Stimulated activated CD4-positive, alpha-beta T cell treated with anti-CD3 and anti-CD28 coated beads, TNF-alpha, amount 100 ng/mL, for 24 hours (primary cell): ENCODE measurements around the gene IRS1.

Experiments used
- DNase-seq, 3 experiments: peaks; one replicate each; pipeline ENCODE4 v3.0.0-alpha.2; 2020; ENCODE audit warnings: low read depth in 3 of 3

Gene IRS1

DNA sequence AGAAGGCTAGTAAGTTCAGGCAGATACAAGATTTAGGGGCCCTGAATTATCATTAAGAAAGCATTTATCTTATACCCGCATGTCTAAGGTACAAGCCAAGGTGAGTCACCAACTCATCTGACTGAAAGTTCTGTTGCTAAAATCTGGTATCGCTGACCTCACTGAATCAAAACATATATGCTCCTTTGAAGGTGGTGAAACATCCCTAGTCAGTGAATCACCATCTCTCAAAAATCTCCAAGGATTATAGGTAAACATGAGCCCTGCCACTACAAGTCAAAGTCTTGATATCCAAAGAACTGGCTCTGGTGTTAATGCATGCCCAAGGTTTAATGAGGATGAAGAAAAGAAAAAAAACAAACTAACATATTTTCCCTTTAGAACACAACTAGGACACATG, 43.5 kb downstream of the IRS1 start:
- DNase-seq: no peak

DNA sequence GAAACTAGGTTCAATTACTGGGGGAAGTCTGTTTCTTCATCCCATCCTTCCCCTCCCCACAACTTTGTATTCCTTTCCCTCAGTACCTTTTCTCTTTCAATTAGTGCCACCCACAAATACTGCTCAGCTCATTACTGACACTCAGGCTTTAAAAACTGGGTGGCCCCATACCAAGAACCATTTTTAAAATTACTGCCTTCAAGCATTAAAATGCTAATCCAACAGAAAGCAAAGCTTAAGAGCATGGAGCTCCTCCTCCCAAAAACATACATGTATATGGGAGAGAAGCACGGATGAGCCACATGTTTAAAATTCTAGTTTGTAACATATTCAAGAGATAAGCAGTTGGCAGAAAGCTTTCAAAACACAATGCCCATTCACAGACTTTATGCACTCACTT, 44.0 kb downstream of the IRS1 start:
- no peak for DNase-seq

DNA sequence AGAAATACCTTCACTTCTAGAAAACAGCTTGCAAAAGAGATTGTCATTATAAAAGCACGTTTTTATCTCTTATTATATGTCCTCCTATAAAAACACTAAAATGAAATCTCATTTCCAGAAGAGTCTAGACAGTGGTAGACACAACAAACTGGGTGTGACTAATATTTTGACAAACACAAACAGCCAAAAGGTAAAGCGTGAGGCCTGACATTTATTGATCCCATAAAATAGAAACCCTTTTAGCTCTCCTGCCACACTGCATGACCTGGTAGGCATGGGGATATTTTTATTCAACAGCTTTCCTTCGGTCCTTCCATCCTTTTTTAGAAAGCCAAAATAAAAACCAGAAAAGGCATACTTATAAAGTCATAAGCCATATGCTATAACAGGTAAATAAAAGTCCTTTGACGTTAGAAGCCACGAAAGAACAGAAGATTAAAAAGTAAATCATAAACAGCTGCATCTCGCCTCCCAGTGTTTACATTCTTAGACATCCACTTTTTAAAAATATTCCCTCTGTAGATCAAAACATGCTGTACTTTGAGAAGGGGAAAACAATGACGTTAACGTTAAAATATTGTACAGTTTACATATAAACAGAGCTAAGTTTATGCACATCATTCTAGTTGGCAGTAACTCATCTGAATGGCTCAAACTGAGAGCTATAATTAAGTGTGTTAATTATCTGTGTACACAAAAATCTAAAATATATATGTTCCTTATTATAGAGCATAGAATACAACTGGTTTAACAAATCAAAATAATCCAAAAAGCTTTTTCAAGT, 44.6 kb downstream of the IRS1 start:
- no peak for DNase-seq

DNA sequence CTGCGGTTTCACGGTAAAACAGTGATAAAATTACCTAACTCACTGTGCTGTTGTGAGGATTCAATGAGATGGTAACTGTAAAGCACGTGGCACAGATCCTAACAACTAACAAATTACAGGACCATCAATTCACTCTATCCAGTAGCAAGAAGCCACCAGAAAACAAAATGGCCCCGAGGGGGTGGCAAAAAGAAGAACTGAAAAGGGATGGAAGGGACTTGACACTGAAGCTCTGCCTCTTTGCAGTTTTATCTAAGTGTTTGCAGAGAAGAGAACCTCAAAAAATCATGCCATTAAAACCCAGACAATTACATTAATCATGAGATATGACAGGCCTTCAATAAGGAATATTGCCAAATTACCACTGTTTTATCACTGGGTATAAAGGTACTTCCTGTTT, 46.7 kb downstream of the IRS1 start:
- no peak for DNase-seq

DNA sequence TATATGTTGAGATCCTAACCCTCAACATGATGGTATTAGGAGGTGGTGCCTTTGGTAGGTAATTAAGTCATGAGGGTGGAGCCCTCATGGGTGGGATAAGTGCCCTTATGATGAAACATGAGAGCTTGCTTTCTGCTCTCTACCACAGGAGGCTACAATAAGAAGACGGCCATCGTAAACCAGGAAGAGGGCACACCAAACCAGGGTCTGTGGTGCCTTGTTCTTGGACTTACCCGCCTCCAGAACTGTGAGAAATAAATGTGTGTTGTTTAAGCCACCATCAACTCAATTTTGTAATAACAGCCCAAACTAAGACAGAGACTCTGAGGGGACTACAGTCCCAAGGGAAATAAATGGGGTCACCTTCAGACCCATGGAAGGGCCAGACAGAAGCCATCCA, 52.3 kb downstream of the IRS1 start:
- DNase-seq: no peak

DNA sequence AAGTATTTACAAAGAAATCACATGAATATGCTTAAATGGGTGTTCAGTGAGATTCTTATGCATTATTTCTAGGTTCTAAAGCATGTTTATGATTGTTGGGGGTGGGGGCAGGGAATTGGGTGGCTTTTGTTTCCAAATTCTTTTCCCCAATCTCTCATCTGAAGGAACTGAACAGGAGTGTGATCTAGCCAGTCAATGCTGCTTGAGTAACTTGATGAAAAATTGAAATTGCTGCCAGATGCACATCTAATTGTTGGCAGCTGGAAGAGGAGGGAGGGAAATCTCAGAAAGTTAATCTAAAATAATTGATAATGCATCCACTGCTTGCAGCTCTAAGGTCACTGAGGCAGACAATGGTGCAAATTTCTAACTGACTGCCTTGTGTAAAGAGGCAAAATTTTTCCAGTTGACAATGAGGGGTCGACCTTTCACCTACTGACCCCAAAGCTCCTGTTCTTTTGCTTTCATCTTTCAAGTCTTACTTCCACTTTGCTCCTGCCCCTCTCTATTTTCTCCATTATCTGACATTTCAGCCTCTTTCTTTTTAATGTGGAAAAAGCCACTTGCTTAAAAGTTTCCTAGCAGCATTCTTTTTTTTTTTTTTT, 53.3 kb downstream of the IRS1 start:
- no peak for DNase-seq

DNA sequence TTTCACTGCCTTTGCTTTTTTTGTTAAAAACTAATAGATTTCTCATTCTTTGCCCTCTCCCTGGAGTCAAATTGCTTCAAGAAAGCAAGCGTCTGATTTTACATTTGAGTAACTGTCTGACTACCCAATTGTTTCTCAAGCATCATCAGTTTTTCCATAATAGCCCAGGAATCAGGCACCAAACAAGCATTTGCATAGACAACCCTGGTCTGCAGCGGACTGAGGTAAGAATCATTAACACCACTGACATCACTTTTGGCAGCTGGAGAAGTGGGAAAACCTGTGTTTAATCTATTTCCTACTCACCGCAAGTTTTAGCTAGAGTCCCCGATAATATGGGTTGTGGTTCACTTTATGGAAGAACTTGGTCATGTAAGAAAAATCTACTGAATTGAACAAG, 55.7 kb downstream of the IRS1 start:
- DNase-seq: no peak

DNA sequence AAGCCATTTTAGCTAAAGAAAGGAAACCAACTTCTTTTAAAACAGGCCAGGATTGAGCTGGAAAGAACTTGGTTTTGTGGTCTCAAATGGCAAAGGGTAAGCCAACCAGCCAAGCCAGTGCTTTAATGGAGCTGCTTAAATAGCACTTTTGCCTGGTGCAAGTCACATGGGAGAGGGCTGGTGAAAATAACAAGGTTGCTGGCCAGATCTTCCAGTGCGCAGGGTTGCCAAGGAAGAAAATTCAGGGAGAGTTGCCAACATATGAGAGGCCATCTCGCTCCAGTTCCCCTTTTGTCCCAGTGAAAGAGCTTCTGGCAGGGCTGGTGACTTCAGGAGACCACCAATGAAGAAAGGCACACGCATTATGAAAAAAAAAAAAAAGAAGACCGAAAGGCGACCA, 57.3 kb downstream of the IRS1 start:
- no peak for DNase-seq

DNA sequence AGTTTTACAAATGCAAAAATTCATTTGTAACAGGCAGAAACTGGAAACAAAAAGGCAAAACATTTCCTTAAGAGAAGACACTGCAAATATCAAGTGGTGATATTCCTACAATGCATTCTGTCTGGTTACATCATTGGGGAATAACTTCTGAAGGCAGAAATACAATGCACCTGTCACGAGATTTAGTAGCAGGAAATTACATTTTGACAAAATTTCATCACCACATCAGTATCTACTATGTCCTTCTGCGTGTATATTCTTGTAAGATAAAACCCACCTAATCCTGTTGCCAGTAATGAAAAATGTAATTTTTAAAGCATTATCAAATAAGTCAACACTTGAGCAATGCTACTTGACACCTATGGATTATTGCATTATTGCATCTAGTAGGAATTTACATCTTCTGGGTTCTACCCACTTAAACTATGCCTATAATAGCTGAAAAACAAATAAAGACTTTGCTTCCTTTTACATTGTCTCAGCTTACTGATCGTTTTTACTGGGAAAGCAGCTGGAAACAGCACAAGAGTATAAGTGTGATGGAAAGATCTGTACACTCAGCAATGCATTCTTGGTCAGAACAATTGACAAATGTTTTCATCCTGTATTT, 59.5 kb downstream of the IRS1 start:
- DNase-seq: no peak

DNA sequence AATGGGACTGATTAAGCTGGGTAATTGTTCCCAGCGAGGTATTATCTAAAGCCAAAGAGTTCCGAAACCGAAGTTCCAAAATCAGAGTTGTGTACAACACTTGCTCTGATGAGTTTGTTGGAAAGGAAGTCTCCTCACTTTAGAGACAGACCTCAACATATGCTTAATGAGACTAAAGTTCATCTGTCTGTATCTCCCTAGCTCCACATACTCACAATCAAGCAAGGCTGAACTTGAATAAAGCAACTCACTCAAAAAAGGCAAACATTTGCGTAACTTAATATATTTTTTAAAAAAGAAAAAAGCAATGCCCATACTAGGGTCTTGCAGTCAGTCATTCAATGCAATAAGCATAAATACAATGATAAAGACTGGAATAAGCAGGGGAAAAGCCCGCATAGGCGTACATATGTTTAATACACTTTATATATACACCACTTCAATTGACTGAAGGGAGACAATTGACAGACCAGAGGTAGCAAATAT, 60.0 kb downstream of the IRS1 start:
- no peak for DNase-seq

DNA sequence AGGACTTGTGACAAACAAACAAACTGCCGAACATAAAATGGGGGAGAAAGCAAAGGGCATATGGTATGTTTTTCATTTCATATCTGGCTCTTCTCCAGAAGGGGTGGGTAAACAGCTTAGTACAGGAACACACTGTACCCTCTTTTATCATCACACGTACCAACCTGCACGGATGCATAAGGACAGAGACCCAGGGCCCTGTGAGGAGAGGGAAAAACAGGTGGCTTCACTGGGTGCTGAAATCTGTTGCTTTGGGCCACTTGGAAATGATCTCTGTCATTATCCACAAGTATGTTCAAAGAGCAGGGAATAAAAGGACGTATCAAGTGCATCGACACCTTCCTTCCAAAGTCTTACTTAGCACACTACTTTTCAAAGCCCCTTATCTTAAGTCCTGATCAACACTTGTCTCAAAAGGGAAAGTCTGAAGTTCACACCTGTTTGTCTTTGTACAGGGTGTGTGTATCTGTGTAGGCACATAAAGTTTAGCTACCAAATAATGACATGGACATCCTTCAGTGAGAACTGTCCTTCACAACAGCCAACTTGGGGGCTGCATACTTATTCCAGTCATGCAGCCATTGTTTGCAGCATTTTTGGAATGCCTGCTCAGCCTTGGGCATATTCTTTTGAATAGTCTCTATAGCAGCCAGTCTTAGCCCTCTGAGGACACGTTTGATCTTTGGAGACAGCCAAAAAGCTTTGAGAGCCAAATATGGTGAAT, 60.6 kb downstream of the IRS1 start:
- no peak for DNase-seq

DNA sequence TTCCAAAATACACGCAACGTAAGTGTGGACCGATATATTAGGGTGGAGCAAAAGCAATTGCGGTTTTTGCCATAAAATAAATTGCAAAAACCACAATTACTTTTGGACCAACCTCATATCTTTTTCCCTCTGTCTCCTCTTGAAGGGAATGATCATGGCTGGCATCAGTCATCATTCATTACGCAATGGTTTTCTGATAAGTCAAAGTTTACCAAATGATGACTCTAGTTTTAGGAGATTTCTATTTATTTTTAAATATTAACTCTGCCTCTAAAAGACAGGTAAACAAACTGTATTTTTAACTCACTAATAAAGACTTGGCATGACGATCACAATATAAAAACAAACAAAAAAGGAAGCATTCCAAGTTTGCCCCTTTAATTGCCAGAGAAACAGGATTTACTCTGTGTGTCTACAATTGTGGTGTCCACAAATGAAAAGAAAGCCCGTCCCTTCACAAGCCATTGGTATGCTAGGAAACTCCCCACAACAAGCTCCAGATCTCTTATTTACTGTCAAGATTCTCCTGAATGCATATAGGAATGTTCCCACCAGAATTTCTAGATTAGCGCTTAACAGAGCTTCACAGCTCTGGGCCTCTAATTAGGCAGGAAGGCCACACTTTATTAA, 61.3 kb downstream of the IRS1 start:
- no peak for DNase-seq

DNA sequence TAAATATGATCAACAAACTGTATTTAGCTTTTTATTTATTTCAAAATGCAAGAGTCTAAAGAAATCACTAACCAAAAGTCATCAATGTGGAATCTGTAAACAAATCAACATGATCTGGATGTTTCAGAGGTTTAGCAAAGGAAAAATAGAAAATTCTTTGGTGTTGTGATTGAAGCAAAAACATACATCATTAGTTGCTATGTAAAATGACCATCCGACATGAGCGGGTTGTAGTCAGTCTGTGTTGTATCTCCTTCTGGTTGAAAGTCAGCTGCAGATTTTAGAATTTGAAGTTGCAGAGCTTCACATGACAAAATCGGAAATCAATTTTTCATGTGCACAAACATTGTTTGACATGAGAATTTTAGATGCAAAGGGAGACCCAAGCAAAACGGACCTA, 63.2 kb downstream of the IRS1 start:
- no peak for DNase-seq

DNA sequence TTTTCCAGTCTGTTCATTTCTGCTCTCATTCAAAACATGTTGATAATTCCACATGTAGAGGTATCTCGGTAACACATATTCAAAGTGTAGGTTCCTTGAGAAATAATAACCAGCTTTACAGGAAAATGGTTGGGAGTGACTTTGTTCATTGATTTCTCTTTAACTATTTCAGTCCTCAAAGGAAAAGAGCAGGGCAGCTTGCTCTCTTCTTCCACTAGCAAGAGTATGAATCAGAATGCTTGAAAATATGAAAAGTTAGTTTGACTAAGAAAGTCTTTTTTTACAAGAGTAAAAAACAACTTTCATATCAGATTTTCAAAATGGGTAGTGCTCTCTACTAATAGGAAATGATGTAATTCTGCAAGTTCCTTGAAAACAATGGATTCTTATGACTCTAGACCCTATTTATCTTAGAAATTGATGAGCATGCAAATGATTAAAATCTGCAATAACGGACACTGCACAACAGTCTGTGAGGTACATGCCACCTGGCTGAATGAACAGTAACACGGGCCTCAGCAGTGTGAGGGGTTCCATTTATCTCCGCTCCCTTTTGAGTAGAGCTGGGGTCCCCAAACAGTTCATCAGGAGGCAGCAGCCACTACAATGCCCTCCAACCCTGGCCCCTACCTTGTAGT, 65.6 kb downstream of the IRS1 start:
- no peak for DNase-seq

DNA sequence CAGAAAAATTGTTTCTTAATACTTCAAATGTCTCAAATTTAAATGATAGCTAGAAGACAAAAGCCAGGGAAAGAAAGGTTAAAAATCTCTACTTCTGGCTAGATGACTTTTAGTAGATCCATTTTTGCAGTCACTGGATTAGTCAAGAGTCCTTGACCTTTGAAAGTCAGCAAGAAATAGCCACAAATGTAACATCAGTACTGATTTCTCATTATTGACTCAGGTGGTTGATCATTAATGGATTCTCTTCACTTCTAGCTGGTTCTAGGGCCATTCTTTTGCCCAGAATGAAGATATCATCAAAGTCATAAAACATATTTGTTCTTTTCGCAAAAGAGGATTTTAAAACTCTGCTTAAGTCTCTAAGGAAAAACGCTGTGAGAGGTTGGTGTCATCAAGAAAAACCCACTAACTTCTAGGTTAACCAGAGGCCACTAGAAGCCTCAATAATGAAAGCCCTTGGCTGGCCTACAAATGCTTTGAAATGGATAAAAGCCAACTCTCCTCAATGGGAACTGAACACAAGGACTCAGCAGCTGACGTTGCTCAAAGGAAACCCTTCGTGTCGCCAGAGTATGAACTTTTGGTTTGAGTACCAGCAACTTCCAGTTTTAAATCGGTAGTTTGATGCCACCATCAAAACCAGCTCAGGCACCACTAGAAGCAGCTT, 66.3 kb downstream of the IRS1 start:
- DNase-seq: no peak

DNA sequence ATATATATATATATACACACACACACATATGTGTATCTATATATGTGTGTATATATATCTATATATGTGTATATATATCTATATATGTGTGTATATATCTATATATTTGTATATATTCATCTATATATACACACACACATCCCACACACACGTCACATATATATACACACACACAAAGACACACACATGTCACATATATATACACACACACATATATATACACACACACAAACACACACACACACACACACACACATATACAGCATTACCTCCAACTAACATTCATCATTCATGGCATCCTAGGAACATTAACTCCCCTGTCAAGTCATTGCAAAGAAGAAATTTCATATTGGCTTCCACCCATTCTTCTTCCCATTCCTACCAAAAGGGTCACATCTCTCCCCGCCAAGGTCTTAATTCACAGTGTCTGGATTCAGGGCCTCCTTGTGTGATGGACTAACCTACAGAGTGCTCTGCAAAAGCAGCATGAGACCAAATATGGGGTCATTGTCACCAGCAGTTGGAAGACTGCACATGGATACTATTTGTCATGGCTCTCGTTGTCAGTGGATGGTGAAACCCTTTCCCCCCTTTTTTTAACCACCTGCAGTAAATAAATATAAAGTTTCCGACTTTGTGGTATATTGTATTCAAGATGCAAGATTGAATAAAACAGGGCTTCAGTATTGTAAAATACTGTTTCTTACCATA, 67.0 kb downstream of the IRS1 start:
- no peak for DNase-seq

DNA sequence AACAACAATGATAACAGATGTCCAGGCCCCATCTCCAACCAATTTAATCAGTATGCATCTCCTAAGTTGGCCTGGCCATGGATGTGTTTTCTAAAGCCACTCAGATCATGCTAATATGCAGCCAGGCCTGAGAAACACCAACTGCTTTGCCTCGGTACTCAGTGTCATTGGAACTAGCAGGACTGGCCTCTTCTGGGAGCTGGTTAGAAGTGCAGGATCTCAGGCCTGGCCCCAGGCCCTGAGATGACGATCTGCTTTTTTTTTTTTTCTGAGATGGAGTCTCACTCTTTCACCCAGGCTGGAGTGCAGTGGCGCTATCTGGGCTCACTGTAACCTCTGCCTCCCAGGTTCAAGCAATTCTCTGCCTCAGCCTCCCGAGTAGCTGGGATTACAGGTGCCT, 69.1 kb downstream of the IRS1 start:
- no peak for DNase-seq

DNA sequence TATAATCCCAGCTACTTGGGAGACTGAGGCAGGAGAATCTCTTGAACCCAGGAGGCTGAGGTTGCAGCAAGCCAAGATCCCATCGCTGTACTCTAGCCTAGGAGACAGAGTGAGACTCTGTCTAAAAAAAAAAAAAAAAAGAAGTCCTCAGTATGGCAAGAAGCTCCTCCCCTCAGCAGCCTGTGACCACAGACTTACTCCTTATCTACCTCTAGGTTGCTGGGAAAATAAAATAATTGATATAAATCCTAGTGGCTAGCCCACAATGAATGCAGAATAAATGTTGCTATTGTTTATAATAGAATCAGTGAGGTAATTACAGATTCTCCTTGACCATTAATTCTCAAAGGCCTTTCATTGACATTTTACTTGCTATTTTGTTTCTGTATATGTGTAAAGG, 70.6 kb downstream of the IRS1 start:
- no peak for DNase-seq

DNA sequence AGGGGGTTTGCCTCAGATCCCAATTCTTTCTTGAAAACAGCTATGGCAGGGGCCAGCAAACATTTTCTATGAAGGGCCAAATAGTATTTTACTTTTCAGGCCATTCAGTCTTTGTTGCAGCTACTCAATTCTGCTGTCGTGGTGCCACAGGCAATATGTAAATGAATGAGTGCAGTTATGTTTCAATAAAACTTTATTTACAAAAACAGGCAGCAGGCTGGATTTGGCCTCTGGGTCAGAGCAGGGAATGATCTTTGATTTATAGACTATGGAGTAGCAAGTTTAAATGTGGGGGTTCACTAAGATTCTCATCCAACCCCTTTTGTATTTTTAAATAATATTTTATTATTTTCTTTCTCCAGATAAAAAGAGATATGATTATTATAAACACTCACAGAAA, 72.4 kb downstream of the IRS1 start:
- no peak for DNase-seq

DNA sequence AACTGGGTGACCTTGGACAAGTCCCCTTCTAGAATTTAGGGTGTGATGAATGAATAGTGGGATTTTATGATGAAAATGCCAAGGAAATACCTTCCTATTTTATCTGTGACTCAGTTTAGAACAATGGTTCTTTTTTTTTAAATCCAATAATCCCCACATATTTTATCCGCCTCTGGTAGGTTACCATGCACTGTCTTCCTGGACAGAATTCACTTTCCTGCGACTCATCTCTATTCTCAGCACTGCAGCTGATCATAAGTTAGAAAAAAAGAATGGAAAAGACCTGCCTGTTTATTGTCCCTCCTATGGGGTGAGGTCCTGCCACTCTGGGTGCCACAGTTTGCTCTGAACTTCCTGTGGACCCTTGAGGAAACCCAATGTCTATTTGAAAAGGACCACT, 73.1 kb downstream of the IRS1 start:
- no peak for DNase-seq
